Measurements from ENCODE around the gene MVK.

The MVK gene

GRCh38 chr12:109637996-109638395 is 64.4 kb downstream of the MVK start:
- no peak for DNase-seq

- no peak for DNase-seq
Observed at GRCh38 chr12:109638735-109639134, 65.1 kb downstream of the MVK start.

DNA sequence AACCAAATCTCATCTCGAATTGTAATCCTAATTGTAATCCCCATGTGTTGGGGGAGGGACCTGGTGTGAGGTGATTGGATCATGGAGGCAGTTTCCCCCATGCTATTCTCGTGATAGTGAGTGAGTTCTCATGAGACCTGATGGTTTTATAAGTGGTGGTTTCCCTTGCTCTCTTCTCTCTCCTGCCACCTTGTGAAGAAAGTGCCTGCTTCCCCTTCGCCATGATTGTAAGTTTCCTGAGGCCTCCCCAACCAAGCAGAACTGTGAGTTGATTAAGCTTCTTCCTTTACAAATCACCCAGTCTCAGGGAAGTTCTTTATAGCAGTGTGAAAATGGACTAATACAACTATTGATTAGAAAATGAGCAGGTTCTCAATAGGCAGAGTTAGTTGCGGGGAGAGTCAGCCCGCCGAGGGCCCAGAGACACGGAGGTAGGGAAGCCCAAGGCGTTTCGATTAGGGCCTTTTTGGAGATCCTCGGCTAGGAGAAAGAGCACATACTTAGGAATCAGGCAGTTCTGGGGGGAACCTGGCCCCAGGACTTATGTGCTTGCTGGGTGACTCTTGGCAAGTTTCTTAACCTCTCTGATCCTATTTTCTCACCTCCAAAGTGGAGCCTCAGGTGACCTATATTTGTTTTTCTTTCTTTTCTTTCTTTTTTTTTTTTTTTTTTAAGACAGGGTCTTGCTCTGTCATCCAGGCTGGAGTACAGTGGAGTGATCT is 65.7 kb downstream of the MVK start:
- DNase-seq, result no peak

DNA sequence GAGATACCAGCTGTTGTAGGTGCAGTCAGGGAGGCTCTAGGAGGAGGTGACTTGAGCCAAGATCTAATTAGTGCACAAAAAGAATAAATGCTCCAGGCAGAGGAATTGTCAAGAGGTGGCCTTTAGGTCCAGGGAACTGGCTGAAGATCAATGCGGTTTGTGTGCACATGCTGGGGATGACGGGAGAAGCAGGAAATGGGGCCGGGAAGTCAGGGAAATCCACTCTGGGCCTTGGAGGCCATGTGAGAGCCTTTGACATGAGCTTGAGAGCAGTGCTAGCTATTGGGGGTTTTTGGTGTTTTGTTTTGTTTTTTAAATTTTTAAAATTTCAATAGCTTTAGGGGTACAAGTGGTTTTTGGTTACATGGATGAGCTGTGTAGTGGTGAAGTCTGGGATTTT is 67.4 kb downstream of the MVK start:
- no peak for DNase-seq

DNA sequence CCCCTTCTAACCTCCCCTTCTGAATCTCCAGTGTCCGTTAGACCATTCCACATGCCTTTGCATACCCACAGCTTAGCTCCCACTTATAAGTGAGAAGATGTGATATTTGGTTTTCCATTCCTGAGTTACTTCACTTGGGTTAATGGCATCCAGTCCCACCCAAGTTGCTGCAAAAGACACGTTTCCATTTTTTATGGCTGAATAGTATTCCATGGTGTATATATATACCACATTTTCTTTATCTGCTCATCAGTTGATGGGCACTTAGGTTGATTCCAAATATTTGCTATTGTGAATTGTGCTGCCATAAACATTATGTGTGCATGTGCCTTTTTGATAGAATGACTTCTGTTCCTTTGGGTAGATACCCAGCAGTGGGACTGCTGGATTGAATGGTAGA is 67.8 kb downstream of the MVK start:
- no peak for DNase-seq

DNA sequence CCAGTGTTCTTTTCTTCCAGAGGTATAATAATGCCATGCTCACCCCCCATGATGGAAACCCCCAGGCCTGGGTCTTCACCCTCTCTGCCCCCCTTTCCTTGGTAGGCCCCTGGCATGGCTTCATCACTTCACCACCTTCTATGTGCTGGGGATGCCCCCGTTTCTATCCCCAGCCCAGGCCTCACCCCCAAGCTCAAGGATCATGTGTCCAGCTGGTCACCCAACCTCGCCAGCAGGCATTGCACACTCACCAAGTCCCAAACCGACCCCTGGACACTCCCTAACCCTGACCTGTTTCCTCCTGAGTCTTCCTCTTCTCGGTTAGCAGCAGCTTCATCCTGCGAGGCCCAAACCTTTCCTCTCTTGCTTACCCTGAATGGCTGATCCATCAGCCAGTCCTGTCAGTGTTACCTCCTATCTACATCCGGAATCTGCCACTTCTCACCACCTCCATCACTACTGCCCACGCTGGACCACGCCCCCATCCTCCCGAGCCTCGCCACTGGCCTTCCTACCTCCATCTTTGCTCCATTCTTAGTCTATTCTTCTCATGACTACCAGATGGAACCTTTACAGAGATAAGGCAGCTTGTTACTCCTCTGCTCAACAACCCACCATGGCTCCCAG is 69.0 kb downstream of the MVK start:
- DNase-seq, result no peak

GRCh38 chr12:109645194-109645593 is 71.6 kb downstream of the MVK start:
- DNase-seq, result no peak

- no peak for DNase-seq
Observed at GRCh38 chr12:109645708-109646107, 72.1 kb downstream of the MVK start.

All from EL (cell line).